SK-N-SH treated with all-trans-retinoic acid at 6 μM for 48 hours (cell line): ENCODE results near the gene FRMD1.

Experiments used
- ARNTL ChIP-seq: fragments of 450-650 bp; formaldehyde crosslinking; IDR thresholded peaks from 2 replicates; pipeline ENCODE4 v1.5.0; 2020; ENCODE audit warnings: low read depth, mild to moderate bottlenecking, moderate library complexity, borderline replicate concordance
- ESRRG ChIP-seq: fragments of 250-450 bp; sonication (Bioruptor Pico); IDR thresholded peaks from 2 replicates; pipeline ENCODE4 v1.6.1; 2021; ENCODE audit warnings: mild to moderate bottlenecking
- ISL1 ChIP-seq: fragments of 250-450 bp; sonication (Bioruptor Pico); IDR thresholded peaks from 2 replicates; pipeline ENCODE4 v2.1.2; 2022; ENCODE audit warnings: mild to moderate bottlenecking, moderate library complexity
- PATZ1 ChIP-seq: fragments of 250-450 bp; sonication (Bioruptor Pico); IDR thresholded peaks from 2 replicates; pipeline ENCODE4 v1.8.0; 2020; ENCODE audit warnings: mild to moderate bottlenecking, moderate library complexity, borderline replicate concordance
- RARB ChIP-seq: fragments of 250-450 bp; sonication (Bioruptor Pico); IDR thresholded peaks from 2 replicates; pipeline ENCODE4 v1.8.0; 2021; ENCODE audit warnings: mild to moderate bottlenecking, moderate library complexity
- SNAI2 ChIP-seq: fragments of 250-450 bp; sonication (Bioruptor Pico); IDR thresholded peaks from 2 replicates; pipeline ENCODE4 v1.5.0; 2020; ENCODE audit warnings: mild to moderate bottlenecking, moderate library complexity
- TOX ChIP-seq: fragments of 250-450 bp; sonication (Bioruptor Pico); IDR thresholded peaks from 2 replicates; pipeline ENCODE4 v1.8.0; 2021; ENCODE audit warnings: mild to moderate bottlenecking, moderate library complexity, borderline replicate concordance
- ZC3H10 ChIP-seq: fragments of 250-450 bp; sonication (Bioruptor Pico); IDR thresholded peaks from 2 replicates; pipeline ENCODE4 v1.5.1; 2021; ENCODE audit warnings: mild to moderate bottlenecking, moderate library complexity
- ZFP3 ChIP-seq: fragments of 250-450 bp; sonication (Bioruptor Pico); IDR thresholded peaks from 2 replicates; pipeline ENCODE4 v1.5.0; 2020; ENCODE audit warnings: mild to moderate bottlenecking, moderate library complexity
- ZFP30 ChIP-seq: fragments of 450-650 bp; formaldehyde crosslinking; IDR thresholded peaks from 2 replicates; pipeline ENCODE4 v1.5.0; 2022; ENCODE audit warnings: mild to moderate bottlenecking, moderate library complexity
- ZNF8 ChIP-seq: fragments of 450-650 bp; formaldehyde crosslinking; IDR thresholded peaks from 2 replicates; pipeline ENCODE4 v1.5.0; 2020; ENCODE audit warnings: mild to moderate bottlenecking, moderate library complexity

GRCh38 chr6:168013250-168013915 is 65.6 kb downstream of the FRMD1 start:
- TF ChIP-seq SNAI2 (CRISPR knock-in tag) (no peak), ZC3H10 (CRISPR knock-in tag) (no peak), PATZ1 (CRISPR knock-in tag) (no peak), ZFP3 (CRISPR knock-in tag) (no peak), ARNTL (CRISPR knock-in tag) (no peak), ZFP30 (CRISPR knock-in tag) (no peak), ISL1 (CRISPR knock-in tag) (no peak), TOX (CRISPR knock-in tag) (no peak), RARB (CRISPR knock-in tag) (no peak), ESRRG (no peak), ZNF8 (CRISPR knock-in tag) (no peak)
